RKO (cell line): ENCODE data around the gene SLC2A9.
"Not testable (repeated sequence)": the region's sequence is repeated elsewhere in the genome, so short reads cannot be mapped to it uniquely, and the experiment has no call there.

Source experiments
- DNase-seq: peaks from one replicate; pipeline ENCODE4 v3.0.0-alpha.2; 2016; ENCODE audit warnings: low spot score

SLC2A9 gene

DNA sequence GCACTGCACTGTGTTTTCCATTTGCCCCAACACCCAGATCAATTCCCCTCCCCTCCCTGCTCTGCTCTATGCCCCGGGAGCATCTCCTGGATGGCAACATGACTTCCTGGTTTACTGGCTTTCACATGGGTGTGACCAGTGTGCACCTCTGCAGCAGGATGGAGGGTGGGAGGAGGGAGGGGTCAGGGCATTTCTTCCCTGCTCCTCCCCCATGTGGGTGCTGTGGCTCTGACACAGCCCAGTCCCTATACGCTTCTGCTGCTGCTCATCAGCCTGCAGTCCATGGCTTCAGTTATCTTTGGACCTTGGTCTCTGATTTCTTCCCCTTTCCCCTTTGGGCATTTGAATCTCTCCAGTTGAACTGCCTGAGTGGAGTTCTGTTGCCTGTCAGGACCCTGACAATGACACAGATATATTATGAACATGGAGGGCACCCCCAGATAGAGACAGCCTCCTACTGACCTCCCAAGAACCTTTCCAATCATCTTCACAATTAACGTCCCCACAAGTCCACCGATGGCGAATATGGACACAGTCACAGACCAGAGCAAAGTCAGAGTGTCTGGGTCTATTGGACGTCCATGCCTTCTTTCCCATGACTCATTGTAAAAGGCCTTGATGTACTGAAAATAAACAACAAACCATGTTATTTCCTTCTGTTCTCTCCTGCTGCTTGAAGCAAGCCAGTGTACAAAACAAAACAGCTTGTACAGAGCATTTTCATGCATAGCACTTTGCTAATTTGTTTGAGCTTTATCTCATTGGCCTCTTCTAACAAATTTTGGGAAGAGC lies 24.8 kb downstream of the SLC2A9 start:
- DNase-seq, result no peak

DNA sequence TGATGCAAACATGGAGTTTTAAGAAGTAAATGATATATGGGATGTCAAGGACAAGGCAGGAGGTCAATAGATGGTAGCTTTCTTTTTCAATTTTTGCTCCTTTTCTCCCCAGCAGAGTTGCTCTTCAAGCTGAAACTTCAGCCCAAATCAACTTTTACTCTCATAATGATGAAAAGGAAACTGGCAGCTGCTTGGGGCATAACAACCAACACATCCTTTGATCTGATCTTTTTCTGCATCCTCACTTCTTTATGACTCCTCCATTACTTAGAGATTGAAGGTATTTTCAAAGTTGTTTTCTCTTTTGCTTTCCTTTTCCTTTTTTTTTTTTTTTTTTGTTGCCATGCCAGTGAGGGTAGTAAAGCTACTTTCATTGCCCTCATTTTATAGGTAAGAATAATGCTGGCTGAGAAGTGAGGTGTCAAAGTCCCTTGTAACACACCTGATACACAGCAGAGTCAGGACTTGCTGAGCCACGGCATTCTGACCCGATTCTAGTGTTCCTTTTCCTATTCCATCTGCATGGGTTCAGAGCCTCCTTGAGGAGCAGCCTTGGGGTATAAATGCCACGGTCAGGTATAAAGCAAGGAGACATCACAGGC lies 26.9 kb downstream of the SLC2A9 start:
- no peak for DNase-seq

DNA sequence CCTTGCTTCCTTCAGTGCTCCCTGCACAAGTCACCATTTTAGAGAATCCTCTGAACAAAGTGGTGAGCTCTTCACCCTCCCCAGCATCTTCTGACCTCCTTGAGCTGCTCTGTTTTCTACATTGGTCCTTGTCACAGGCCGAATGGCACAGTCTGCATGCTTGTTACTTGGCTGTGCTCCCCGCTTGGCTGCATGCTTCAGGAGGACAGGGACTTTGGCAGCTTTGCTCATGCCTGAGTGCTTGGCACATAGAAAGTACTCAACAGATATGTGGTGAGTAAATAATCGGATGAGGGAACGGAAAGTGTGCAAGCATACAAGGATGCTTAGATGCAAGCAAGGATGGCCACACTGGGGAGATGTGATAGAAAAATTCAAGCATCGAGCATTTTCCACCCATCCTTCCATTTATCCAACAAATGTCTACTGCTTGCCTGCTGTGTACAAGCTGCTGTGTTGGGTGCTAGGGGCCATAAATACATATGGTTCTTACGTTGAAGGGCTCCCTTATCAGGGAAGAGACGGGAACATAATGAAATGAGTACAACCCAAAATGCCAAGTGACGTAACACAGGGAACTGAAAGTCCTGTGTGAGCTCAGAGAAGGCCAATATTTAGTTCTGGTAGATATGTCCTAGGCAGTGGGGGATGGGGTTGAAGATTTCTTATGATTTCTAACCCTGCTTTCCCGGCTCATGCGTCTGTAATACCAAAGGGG lies 31.2 kb downstream of the SLC2A9 start:
- no peak for DNase-seq

DNA sequence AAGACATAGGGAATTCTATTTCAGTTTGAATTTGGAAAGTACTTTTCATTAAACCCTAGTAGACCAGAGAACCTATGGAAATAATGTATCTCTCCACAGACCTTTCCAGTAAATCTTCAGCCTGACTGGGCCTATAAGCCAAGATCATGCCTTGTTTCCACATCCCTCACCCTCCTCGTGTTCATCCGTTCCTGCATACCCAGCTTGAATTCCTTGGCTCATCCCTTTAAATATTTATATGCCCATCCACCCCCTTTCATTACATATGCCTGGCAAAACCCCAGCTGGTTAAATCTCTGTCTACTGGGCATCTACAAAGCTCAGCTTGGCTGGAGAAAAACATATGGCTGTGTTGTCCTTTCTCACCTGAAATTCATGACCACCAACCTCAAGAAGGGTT lies 32.4 kb downstream of the SLC2A9 start:
- no peak for DNase-seq

DNA sequence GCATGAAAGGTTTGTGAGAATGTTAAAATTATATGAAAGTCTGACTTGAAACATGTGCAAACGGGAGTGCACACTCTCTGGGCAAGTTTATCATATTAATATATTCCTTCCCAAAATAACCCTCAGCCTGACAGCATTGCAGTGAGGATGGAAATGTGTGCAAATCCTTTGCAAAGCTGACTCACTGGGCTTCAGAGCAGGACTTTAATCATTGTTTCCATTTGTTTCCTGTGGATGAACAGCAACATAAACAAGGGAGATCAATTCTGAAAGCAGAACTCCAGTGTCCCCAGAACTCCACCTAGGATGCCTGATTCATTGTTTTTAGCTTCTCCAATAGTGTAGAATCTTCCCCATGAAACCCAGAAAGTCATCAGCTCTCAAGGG lies 32.9 kb downstream of the SLC2A9 start:
- no peak for DNase-seq

DNA sequence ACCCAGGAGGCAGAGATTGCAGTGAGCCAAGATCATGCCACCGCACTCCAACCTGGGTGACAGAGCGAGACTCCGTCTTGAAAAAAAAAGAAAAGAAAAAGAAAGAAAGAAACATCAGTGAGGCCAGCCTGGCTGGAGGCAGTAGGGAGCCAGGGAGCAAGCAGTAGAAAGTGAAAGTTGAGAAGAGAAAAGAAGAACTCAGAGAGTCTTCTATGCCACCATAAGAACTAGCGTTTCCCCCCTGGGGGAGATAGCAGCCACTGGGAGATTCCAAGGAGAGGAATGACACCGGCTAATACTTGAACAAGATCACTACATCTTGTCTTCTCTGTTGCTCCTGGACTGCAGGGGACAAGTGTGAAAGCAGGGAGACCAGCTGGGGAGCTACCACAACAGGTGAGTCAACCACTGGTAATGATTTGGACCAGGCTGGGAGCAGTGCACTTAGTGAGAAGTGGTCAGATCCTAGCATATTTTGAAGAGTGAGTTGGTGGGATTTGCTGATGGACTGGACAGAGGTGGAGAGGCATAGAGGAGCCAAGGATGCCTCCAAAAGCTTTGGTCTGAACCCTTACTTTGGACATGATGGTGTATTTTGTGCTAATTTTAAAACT lies 33.4 kb downstream of the SLC2A9 start:
- no peak for DNase-seq

DNA sequence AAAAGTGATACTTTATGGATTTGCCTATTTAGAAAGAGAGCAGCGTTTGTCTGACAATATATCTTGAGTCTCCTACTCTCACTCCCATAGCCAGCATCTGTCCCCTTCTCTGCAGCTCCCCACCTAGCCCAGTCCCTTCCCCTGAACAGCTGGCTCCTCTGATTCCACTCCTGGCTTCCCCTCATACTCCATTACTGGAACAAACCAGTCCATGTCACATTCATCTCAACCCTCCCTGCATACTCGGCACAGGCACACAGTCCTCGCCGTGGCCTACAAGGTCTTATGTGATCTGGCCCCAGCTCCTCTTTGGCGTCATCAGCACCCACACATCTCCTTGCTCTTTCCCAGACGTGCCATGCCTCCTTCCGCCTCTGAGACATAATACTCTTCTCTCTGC lies 36.7 kb downstream of the SLC2A9 start:
- no peak for DNase-seq

DNA sequence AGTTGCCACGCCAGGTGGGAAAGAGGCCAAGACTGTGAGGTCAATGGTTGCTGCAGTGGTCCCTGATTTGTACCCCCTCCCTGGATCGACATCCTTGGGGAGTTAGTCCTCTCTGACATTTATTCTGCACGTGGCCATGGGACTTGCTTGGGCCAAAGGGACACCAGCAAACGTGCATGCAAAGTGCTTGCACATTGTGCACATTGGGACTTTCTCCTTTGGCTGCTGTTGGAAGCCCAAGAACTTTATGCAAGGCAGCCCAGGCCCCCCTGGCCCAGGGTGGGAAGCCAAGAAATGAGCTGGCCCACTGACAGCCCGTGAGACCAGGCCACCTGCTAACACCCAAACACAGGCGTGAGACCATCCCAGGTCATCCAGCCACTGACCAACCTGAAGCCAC lies 38.1 kb downstream of the SLC2A9 start:
- DNase-seq, result no peak

DNA sequence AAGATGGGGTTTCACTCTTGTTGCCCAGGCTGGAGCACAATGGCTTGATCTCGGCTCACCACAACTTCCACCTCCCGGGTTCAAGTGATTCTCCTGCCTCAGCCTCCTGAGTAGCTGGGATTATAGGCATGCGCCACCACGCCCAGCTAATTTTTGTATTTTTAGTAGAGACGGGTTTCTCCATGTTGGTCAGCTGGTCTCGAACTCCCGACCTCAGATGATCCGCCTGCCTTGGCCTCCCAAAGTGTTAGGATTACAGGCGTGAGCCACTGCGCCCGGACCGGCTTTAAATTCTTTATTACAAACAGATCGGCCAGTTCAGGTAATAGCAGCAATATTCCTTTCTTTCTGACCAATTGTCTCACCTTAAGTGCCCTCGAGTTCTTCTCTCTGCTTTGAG lies 39.4 kb downstream of the SLC2A9 start:
- not testable (repeated sequence) for DNase-seq

DNA sequence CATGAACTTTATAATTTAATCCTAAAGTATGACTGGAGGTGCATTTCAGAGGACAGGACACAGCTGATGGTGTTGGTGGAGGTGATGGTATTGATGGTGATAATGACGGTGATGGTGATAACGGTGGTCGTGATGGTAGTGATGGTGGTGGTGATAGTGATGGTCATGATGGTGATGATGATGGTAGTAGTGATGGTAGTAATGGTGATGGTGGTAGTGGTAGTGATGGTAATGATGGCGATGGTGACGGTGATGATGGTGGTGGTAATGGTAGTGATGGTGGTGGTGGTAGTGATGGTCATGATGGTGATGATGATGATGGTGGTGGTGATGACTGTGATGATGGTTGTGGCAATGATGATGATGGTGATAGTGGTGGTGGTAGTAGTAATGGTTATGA lies 40.4 kb downstream of the SLC2A9 start:
- no peak for DNase-seq

DNA sequence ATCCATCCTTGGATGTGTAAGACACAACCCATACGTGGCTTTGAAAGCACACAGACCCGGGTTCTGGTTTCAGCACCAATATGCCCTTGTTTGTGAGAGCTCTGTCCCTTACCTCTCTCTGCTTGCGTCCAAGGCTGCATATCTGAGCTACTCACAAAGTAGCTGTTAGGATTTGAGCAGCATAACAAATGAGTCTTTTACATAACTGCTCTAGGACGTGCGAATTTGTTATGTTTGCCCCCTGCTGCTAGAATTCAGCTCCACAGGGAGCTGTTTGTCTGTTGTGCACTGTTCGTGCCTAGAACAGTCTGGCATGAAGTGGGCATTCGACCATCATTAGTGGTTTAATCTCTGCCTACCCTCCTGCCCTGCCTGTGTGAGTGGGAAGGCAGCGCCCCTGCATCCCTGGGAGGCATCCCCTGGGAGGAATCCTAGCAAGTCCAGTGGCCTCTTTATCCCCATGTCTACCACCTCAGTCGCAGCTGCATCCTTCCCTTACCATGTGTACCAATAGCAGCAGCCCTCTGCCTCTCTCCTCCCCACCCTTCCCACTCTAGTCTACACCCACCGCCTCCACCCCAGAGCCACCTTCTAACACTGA lies 42.1 kb downstream of the SLC2A9 start:
- no peak for DNase-seq

DNA sequence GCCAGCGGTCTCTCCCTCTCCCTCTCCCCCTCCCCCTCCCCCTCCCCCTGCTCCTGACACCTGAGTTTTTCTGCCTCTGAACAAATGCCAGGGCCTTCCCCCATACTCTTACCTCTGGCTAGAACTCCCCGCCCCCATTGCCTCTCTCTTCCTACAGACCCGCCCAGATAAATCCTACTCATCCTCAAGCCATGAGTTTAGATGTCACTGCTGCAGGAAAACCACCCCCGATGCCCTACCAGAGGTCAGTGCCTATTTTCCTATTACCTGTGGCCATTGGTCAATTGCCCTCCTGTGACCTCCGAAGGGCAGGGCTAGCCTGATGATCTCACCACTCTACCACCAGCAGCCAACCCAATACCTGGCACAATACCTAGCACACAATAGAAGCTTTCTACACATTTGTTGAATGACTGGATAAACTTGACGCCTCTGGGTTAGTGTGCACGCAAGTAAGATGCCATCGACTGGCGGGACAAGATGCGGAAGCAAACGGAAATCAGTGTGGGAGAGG lies 43.7 kb downstream of the SLC2A9 start:
- DNase-seq, result no peak

DNA sequence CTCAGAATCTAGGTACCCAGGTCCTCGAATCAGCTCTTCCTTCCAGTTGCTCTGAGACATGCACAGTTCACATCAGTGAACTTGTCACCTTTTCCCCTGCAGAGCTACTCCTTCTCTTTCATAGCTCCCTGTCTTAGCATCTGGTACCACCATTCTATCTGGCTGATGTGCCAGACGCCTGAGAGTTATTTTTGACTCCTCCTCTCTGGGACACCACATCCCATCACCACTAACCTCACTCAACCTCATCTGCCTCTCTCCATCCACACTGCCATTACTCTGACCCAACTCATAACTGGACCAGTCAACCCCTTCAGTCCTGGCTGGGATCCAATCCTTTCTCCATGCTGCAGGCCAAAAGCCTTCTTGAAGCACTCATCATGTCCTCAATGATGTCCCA lies 44.5 kb downstream of the SLC2A9 start:
- no peak for DNase-seq

DNA sequence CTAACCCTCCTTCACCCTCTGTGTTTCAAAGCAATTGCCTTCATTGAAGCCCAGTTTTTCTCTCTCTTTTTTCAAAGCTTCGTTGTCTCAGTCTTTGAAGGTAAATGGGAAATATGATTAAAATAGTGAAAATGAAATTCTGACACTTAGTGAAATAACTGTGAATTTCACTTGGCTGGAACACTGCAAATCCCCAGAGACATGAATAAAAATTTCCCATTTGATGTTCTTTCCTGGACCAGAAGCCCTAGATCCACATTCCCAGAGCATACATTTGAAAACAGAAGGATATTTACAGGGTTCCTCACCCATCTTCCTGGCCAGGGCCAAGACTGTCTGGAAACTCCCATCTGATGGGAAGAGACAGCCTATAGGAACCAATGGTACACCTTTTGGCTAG lies 45.0 kb downstream of the SLC2A9 start:
- no peak for DNase-seq

DNA sequence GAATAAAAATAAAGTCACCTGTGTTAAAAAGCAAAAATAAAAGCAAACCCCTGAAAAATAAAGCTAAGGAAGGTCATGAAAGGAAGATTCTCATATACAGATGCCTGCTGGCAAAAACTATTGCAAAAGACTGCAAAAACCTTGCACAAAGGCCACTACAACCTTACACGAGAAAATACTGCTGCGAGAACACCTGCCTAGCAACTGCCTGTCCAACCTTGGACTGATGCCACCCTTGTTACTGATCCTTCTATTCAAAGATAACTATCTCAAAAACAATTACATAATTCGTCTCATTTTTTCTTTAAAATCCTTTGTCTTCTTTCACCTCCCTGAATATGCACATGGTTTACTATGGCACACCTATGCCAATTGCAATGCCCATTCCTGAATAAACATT lies 49.6 kb downstream of the SLC2A9 start:
- no peak for DNase-seq

DNA sequence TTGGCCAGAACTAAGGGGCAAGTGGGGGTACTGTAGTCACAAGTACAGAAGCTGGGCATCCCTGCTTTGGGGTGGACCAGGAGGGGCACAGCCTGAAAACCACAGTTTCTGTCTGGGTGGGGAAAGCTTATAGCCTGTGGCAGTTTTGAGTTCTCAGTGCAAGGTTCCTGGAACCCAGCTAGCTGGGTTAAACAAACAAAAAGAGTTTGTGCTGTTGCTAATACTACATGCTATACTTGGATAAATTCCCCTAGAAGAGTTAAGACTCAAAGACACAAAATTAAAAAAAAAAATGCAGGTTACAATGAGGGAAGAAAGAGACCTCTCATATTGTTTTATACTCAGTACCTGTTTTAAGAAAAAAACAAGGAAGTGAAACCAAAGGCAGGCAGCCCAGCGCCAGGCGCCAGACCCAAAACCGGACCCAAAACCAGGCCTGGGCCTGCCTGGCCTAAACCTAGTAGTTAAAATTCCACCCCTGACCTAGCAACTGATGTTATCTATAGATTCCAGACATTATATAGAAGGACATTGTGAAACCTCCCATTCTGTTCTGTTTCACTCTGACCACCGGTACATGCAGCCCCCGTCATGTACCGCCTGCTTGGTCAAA lies 50.8 kb downstream of the SLC2A9 start:
- no peak for DNase-seq

DNA sequence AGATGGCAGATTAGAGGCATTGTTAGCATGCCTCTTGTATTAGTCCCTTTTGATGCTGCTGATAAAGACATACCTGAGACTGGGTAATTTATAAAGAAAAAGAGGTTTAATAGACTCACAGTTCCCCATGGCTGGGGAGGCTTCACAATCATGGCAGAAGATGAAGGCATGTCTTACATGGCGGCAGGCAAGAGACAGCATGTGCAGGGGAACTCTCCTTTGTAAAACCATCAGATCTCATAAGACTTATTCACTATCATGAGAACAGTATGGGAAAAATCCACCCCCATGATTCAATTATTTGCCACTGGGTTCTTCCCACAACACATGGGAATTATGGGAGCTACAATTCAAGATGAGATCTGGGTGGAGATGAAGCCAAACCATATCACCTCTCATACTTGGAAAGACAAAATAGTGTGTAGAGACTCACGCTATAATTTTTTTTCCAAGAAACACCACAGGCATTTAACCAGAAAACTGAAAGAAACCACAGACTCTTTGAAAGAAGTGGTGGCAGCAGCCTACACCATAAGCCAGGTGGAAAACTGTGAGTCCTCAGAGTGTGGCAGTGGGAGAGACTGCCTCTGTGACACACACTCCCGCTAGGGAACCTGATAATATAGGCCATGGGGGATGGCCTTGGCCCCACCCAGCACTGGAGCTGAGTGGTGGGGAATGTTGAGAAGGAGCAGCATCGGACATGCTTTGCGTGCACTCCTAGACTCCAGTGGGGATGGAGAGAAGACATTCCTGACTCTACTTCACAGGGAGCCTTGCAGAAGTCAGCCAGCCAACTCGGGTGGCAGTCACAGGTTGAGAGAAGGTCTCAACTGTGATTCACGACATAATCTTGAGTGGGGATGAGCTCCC lies 51.5 kb downstream of the SLC2A9 start:
- no peak for DNase-seq

DNA sequence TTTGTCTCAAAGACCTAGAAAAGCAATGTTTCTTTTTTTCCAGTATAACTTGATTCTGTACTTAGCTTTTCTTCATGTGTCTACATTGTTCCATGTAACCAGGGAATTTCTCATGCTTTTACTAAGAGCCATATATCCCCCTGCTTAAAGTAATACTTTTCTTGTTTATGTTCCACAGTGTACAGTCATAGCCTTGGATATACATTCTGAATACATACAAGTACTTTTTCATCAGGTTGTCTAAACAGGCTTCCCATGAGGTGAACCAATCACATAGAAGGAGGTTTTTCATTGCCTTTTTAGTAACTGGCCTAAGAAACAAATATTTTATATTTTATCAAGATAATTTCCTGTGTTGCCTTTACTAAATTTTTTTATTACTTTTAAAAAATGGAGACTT lies 52.8 kb downstream of the SLC2A9 start:
- DNase-seq, result no peak

DNA sequence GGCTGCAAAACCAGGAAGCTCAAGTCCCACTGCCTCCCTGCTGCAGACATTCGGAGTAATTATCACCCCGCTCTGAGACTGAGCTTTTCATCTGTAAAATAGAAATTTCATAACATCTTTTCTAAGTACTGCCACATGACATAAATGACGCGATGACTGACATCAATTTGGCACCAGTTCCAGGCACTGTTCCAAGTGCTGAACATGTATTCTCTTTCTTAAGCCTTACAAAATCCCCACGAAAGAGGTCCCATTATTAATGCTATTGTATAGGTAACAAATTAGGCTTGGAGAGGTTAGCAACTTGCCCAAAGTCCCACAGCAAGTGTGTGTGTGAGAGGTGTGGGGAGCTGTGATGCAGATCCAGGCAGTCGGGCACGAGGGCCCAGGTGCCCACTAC lies 56.4 kb downstream of the SLC2A9 start:
- DNase-seq, result no peak

DNA sequence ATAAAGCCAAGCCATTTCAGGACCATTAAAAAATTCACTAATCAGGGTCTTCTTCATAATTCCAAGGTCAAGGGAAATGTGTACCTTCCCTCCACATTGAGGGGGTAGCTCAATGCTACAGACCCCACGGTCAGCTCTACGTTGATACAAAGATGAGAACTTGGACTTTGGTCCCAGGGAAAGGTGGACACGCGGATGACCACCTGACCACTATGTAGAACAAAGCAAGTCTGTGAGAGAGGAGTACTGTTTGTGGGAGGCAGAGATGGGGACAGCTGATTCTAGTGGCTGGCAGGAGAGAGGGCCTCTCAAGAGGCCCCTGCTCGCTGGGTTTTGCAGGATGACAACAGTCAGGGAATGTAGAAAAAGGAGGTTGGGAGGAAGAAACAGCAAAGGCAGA lies 58.0 kb downstream of the SLC2A9 start:
- no peak for DNase-seq
